ENCODE measurements around the gene GLDN.
"Not testable (repeated sequence)": the region's sequence is repeated elsewhere in the genome, so short reads cannot be mapped to it uniquely, and the experiment has no call there.

The GLDN gene

GRCh38 chr15:51386486-51386885, 45.0 kb downstream of the GLDN start:
- in situ Hi-C loops (cut with HindIII; ENCODE audit: low sequenced_read_pairs): no loop called here

- in situ Hi-C loops (cut with HindIII; ENCODE audit: low sequenced_read_pairs): no loop called here
These were observed 45.7 kb downstream of the GLDN start for GRCh38 chr15:51386960-51387698.

- in situ Hi-C loops (cut with HindIII; ENCODE audit: low sequenced_read_pairs): no loop called here
These were observed 46.2 kb downstream of the GLDN start for GRCh38 chr15:51387699-51388041.

- in situ Hi-C loops (cut with HindIII; ENCODE audit: low sequenced_read_pairs): no loop called here
These were observed 47.3 kb downstream of the GLDN start for GRCh38 chr15:51388726-51389125.

DNA sequence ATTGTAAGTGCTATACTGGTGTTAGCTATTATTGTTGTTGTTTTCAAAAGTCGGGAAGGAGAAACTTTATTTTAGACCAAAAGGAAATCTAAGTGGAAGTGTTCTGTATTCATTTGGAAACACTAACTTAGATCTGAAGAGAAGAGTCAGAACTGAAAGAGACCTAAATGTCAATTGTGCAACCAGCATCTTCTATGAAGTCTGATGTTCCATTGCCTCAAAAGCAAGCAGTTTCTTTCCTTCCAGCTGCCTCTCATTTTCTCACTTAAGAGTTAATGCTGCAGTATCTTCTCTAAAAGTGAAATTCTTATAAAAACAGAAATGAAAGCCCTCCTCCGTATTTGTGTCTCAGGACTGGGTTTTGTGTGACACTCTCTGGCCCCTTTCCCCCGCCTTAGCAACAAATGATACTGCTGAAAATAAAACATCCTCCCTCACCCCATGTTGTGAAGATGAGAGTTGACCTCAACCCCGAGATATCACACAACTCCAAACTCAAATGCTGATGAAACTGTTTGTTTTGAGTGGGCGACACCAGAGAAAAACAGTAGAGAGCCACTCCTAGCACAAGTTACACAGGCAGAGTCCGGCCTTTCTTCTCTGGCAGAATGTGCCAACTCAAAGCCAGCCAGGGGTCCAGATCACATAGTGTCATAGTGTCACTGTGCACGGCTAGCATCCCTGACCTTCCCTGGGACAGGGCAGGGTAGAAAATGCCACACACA, 48.9 kb downstream of the GLDN start:
- in situ Hi-C loops (cut with HindIII; ENCODE audit: low sequenced_read_pairs): no loop called here

DNA sequence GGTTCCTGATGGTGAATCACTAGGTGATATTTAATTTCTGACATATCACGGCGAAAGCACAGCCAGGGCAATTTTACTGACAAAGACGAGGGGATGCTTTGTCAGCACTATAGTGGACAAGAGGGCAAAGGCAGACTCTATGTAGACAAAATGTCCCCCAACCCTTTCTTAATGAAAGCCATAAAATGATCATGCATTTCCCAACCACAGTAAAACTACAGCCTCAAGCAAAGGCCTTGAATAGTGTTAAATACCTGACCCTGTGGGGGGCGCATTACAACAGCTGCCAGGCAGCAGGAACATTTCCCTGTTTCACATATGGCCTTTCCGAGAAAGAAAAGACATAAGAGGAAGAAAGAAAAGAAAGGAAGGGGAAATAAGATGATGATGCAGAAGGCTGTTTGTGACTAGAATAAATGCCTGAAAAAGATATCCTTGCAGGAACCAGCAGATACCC, 49.5 kb downstream of the GLDN start:
- in situ Hi-C loops (cut with HindIII; ENCODE audit: low sequenced_read_pairs): no loop called here

GRCh38 chr15:51396921-51397320, 55.5 kb downstream of the GLDN start:
- in situ Hi-C loops (cut with HindIII; ENCODE audit: low sequenced_read_pairs): no loop called here

- in situ Hi-C loops (cut with HindIII; ENCODE audit: low sequenced_read_pairs): no loop called here
These were observed 57.2 kb downstream of the GLDN start for GRCh38 chr15:51398626-51399025.

GRCh38 chr15:51401051-51401780, 59.8 kb downstream of the GLDN start:
- in situ Hi-C loops (cut with HindIII; ENCODE audit: low sequenced_read_pairs): no loop called here

DNA sequence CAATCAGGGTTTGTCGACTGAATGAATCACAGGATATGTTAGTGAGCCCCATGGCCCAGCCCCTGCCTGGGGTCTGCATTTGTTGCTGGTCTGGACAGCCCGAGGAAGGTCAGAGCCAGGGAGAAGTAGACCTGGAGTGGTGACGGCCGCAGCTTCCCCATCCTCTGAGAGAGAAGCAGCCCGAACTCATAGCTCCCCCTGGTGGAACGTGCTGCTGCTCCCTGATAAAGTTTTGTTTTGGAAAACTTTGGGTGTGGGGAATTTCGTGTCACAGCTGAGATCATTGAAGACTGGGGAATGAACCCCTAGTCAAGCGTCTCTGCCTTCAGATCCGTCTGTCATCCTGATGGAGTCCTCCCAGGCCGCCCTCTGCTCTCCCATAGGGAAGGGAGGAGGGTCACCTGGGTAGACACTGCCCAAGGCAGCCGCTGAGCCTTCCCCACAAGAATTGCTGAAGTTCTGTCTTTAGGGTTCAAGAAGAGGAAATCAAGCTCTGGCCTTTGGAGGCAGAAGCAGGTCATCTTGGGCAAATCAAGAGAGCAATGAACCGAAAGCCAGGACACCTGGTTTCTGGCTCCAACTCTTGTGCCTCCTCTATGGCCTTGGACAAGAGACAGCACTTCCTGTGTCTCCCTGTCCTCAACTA, 60.5 kb downstream of the GLDN start:
- in situ Hi-C loops (cut with HindIII; ENCODE audit: low sequenced_read_pairs): no loop called here

- in situ Hi-C loops (cut with HindIII; ENCODE audit: low sequenced_read_pairs): no loop called here
These were observed 61.8 kb downstream of the GLDN start for GRCh38 chr15:51403072-51403878.

- in situ Hi-C loops (cut with HindIII; ENCODE audit: low sequenced_read_pairs): no loop called here
These were observed 62.7 kb downstream of the GLDN start for GRCh38 chr15:51403946-51404695.

DNA sequence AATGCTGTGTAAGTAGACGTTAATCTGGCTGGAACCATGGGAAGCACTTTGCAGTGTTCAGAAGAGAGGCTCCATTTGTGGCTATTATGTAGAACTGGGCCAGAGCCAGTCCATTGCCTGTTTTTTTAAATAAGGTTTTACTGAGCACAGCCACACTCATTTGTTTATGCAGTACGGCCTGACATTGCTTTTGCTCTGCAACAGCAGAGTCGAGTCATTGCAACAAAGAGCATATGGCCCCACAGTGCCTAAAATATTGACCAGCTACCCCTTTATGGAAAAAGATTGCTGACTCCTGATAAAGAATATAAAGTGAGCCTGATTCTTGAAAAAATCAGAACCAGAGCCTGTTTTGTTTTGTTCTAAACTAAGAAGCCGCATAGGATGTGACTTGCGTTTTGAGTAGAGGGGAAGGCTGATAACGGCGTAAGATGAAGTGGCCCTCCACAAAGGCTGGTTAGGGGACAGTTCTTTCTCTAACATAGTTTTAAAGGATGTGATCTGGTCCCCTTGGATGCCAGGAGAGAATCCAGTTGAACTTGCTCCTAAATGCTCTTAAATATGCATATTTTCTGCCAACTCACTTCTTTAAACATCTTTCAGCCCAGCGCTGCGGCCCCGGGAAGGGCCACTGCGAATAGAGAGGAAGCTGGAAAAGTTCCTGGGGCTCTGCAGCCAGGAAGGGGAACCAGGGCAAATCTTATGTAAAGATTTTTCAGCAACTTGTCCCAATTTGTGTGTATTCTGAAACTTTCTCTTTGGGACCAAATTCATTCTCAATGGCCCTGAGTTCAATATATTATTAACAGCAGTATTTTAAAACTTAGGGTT, 64.5 kb downstream of the GLDN start:
- in situ Hi-C loops (cut with HindIII; ENCODE audit: low sequenced_read_pairs): loop anchor here (5.0 kb wide), 1 partner anchor 104 kb away; no protein-coding TSS in a partner anchor

GRCh38 chr15:51414256-51414860, 72.9 kb downstream of the GLDN start:
- in situ Hi-C loops (cut with HindIII; ENCODE audit: low sequenced_read_pairs): no loop called here

GRCh38 chr15:51416129-51416528, 74.7 kb downstream of the GLDN start:
- in situ Hi-C loops (cut with HindIII; ENCODE audit: low sequenced_read_pairs): no loop called here

DNA sequence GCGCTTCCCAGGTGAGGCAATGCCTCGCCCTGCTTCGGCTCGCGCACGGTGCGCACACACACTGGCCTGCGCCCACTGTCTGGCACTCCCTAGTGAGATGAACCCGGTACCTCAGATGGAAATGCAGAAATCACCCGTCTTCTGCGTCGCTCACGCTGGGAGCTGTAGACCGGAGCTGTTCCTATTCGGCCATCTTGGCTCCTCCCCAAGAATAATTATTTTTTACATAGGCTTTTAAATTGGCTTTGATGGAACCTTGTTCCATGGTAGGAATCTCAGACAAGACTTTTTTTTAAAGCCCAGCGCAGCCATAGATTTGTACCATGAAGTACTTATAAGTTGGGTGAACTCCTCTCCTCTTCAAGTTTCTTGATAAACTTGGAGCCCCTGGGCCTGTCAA, 81.6 kb downstream of the GLDN start:
- in situ Hi-C loops (cut with HindIII; ENCODE audit: low sequenced_read_pairs): not testable (repeated sequence)

DNA sequence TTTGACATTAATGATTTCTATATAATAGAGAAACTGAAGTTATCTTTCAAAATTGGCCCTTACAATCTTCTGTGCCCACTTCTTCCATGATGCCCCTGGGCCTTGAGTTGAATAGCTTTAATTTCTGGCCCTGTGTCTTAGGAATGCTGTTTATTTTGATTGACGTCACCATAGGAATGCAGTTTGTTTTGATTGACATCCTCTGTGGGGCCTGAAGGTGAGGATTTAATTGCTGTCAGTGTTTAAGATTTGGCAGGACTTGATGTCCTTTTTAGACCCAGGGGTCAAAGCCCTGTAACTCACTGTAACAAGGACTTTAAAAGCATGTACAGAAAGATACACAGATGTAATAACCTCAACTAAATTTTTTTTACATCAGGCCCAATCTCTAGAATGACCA, 83.3 kb downstream of the GLDN start:
- in situ Hi-C loops (cut with HindIII; ENCODE audit: low sequenced_read_pairs): no loop called here

GRCh38 chr15:51425517-51426040, 84.1 kb downstream of the GLDN start:
- in situ Hi-C loops (cut with HindIII; ENCODE audit: low sequenced_read_pairs): no loop called here

Data from endothelial cell of hepatic sinusoid (primary cell).